B cell (primary cell): ENCODE results near the gene CCDC141.

ENCODE experiments used
- EZH2 ChIP-seq: IDR thresholded peaks from 2 replicates; pipeline ENCODE4 v1.6.1; 2012; ENCODE audit warnings: borderline replicate concordance, low read depth, mild to moderate bottlenecking, moderate library complexity, low read length; ENCODE audit not compliant: insufficient read depth, poor library complexity, severe bottlenecking
- TF ChIP-seq, protein P1 (sequence below): fragments of 200-600 bp; IDR thresholded peaks from one replicate; pipeline ENCODE4 v1.8.0; 2022; ENCODE audit warnings: antibody characterized with exemption, mild to moderate bottlenecking

DNA sequence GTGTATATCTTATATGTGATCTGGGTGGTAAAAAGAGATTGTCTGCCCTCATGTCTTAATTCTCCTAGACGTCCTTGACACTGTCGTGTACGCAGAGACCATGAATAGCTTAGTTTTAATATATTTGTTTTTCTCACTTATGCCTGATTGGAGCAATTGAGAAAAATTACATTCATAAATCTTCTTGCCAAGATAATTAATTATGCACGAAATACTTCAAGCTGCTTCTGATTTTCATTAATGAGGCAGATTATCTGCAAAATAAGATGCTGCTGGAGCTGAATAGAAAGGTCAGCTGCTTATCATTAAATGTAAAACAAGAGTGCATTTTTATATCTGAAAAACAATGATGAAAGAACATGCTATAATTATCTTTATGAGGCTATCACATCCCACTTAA, 95.9 kb downstream of the CCDC141 start:
- TF ChIP-seq, protein P1, sequence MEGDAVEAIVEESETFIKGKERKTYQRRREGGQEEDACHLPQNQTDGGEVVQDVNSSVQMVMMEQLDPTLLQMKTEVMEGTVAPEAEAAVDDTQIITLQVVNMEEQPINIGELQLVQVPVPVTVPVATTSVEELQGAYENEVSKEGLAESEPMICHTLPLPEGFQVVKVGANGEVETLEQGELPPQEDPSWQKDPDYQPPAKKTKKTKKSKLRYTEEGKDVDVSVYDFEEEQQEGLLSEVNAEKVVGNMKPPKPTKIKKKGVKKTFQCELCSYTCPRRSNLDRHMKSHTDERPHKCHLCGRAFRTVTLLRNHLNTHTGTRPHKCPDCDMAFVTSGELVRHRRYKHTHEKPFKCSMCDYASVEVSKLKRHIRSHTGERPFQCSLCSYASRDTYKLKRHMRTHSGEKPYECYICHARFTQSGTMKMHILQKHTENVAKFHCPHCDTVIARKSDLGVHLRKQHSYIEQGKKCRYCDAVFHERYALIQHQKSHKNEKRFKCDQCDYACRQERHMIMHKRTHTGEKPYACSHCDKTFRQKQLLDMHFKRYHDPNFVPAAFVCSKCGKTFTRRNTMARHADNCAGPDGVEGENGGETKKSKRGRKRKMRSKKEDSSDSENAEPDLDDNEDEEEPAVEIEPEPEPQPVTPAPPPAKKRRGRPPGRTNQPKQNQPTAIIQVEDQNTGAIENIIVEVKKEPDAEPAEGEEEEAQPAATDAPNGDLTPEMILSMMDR: no peak
- no peak for TF ChIP-seq EZH2
